NOMO-1 treated with DMSO at 0.1 percent for 48 hours (cell line): ENCODE data around the gene MAGOHB.

Experiments used
- DNase-seq: peaks from one replicate; lab custom pipeline; 2025; ENCODE audit not compliant: unreplicated experiment; lab: John Stamatoyannopoulos, UW

MAGOHB gene

DNA sequence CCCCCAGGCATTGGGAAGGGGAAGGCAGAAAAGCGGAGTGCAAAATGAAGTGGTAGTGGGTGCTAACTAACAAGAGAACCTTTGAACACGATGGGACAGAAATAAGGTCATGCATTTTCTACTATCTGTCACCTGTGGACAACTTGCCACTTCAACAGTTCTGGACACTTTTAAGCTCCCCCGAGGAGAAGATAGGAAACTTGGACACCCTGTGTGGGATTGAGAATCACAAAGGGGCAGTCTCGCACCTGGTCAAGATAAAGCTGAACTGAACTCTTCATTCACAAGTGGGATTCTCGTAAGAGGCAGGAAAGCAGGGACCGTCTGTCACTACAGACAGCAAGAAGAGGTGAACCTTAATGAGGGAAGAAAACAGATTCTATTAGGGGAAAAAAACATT, 56.1 kb downstream of the MAGOHB start:
- DNase-seq, result no peak

- no peak for DNase-seq
These were observed 58.5 kb downstream of the MAGOHB start for GRCh38 chr12:10554756-10555481.

- no peak for DNase-seq
These were observed 59.1 kb downstream of the MAGOHB start for GRCh38 chr12:10554228-10554755.
